GM18499 (cell line): ENCODE data around the gene SUGT1.
"Not testable (repeated sequence)": the region's sequence is repeated elsewhere in the genome, so short reads cannot be mapped to it uniquely, and the experiment has no call there.

Experiments used
- ATAC-seq: cut with Tn5 transposase; IDR thresholded peaks from one replicate; pipeline ENCODE4 v1.9.1; 2021; ENCODE audit warnings: moderate number of reproducible peaks; ENCODE audit not compliant: insufficient read depth, unreplicated experiment

SUGT1 gene

DNA sequence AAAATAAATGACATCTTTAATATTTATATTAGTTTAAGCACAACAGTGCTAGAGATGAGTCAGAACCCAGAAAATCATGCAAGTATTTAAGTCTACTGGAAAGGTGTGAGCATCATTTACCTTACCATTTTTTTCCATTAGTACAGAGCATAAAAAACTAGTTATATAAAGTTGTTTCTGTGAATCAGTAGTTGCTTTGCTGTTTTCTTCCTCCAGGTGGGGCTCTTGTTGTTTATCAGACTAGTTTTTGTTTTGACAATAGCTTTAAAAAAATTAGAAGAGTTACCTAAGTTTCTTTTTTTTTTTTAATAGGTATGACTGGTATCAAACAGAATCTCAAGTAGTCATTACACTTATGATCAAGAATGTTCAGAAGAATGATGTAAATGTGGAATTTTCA is 12.7 kb downstream of the SUGT1 start:
- ATAC-seq: no peak

DNA sequence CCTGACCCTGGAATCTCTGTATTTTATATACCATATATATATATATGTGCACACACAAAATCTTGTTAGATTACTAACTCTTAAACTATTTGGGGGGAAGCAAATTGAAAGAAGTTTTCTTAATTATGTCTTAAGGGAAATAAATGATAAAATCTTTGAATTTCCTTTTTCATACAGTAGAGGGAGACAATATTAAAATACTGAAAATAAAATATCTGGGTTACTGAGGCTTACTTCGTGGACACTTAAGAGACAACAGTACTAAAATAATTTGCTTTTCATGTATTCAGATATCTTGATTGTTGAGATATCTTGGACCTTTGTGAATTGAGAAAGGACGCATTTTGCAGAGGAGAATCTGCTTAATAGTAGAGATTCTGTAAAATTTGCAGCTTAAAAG is 17.0 kb downstream of the SUGT1 start:
- no peak for ATAC-seq

DNA sequence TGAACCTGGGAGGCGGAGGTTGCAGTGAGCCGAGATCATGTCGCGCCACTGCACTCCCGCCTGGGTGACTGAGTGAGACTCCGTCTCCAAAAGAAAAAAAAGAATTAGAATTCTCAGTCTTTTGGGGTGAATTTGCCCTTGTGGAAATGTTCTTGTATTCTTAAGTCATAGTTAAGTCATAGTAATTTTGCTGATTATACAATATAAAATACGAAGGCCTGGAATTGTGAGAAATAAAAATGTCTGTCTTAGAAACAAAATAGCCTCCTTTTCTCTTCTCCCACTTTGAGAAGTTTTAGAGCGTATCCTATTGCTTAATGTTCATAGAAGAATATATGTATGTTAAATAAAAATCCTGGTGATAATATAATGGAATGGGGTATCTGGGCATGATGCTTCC is 18.1 kb downstream of the SUGT1 start:
- no peak for ATAC-seq

DNA sequence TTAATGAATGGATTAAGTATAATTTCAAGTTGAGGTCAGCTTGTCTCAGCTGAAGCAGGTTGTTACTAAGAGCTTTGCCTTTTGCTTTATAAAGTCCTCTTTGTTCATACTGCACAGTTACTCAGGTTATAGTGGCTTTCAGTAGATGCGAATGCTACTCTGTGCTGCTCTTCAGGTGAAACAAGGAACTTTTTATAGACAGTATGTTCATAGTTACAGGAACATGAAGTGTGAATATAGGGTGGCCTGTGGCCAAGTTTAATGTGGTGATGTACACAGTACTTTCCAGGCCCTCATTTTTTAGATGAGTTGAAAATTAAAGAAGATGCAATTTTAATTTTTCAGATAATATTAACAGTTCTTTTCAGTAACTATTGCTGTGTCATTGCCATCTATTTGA is 20.8 kb downstream of the SUGT1 start:
- no peak for ATAC-seq

DNA sequence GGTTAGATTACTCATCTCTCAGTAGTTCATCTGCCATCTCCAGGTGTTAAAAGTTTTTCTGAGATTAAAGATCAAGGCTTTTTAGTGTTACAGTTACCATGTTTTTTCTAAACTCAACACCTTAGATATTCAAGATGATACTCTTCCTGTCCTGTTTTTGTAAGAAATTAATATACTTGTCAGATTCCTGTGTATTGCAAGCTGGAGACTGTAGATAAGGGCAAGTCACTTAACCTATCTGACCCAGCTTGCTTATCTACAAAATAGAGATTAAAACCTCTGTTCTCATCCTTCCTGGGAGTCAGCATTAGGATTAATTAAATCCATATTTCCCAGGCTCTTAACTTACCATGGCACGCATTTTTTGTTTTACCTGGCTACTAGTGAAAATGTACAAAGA is 25.2 kb downstream of the SUGT1 start:
- no peak for ATAC-seq

DNA sequence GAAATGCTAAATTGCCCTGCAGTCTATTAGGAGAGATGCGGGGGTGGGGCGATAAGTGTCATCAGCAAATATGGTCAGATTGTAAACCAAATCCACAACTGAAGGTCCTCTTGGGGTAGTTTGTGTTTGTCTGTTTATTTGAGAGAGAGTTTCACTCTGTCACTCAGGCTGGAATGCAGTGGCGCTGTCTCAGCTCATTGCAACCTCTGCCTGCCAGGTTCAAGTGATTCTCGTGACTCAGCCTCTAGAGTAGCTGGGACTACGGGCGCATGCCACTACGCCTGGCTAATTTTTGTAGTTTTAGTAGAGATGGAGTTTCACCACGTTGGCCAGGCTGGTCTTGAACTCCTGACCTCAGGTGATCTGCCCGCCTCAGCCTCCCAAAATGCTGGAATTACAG is 33.2 kb downstream of the SUGT1 start:
- ATAC-seq: not testable (repeated sequence)

DNA sequence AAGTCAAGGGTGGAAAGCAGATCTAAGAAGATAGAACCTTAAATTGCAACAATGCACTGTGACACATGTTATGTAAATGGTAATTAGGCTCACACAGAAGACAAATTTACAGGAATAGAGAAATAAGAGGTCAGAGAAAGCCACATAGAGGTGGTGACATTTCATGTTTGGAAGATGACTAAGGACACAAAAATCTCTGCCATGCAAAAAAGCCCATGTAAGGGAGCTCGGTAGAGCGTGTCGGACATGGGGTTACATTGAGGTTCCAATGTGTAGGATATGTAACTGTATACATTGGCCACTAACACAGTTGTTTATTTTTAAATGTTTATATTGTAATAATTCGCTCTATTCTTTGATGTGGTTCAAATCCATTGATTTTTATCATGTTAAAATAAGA is 33.7 kb downstream of the SUGT1 start:
- no peak for ATAC-seq

DNA sequence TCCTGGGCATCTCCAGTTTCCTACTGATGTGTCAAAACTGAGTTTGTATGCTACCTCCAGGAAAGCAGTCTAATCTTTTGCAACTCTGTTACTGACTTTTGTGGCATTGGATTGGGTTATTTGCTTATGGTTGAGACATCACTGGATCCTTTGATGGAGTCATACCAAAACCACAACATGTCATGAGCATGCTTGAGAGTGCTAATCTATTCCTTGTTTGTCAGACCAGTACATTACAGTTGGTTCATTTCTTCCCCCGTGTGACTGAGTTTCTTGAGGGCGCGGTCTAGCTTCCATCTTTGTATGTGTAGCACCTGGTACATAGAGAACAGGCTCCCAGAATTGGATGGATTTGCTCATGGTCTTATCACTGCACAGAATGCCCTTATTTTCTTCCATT is 43.2 kb downstream of the SUGT1 start:
- peak; percentile 54 for ATAC-seq

DNA sequence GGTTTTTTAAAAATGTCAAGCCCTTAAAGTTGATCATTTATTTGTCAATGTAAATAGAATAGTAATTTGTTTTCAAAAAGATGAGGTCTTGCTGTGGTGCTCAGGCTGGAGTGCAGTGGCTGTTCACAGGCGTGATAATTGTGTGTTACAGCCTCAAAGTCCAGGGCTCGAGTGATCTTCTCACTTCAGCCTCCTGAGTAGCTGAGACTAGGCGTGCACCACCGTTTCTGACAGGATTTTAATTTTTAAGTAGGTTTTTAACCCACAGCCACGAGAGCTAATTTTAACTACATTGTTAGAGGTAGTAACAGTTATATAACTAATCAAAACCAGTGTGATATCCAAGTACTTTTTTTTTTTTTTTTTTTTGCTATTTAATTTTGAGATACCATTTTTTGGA is 43.9 kb downstream of the SUGT1 start:
- ATAC-seq: no peak

DNA sequence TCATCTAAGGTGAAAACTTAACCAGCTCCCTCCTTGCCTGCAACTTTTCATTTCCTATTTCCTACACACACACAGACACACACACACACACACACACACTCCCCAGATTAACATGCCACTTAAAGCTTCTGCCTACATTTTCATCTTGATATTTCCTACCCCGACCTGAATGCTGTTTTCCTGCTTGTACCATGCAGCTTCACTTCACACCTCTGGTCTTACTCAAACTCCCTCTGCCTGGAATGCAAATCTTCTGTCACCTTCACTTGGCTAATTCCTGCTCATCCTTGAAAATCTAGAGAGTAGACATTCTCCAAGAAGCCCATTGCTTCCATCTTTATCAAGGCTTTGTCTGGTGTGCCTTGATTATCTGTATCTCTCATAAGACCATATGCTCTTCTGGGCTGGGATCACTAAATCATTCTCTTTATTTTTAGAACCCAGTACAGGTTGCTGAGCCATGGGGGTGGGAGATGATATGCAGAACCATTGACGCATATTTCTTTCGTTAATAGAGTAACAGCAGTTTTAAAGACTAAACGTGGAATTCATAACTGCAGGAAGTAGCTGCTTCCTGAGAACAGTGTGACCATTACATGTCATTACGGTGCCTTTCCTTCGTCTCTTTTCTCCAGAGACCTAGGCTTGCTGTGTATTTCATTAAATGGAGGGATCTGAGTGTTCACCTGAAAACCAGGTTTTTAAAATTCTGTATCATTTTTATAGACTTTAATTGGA is 49.3 kb downstream of the SUGT1 start:
- ATAC-seq: no peak

DNA sequence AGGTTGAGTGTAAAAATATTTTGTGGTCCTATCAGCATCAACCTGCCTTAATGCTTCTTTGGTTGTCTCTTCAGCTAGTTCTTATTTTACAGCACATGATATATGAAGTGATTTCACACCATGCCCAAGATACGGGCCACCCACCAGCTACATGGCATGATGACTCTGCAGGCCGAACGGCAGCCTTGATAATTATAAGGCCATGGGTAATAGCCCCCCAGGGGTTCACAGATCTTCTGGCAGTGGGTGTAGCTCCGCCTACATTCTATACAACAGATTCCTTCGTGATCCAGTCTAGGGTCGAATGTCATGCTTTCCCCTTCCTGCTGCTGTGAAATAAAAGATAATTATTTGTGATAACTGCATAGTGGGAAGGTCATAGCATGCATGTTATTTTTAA is 50.8 kb downstream of the SUGT1 start:
- no peak for ATAC-seq

DNA sequence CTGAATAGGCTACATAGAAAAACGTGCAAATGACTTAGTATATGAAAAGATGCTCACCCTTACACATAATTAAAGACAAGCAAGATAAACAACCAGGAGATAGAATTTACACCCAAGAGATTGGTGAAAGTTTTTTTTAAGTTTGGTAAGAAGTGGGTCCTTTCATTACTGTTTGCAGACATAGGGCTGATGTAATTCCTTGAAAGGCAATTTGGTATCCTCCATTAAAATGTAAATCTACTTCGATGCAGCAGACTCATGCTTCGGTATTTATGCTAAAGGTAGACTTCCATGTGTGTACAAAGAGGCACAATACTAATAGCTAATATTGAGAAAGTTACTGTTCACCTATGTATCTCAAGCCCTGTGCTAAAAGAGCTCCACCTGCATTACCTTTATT is 53.4 kb downstream of the SUGT1 start:
- no peak for ATAC-seq

DNA sequence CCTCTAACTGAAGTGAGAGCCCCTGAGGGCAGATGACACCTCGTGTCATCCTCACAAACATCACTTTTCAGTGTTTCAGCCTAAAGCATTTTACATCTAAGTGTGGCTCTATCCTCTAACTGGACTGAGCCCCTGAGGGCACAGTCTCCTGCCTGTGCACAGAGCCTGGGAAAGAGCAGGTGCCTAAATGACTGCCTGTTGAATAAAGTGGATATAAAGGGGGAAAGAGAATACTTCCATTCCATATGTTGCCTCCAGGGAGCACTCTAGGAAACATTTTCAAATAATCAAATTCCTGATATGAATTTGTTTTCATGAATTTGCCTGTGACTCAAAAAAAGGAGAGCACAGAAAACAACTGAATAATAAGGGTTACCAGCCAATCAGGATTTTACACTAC is 54.7 kb downstream of the SUGT1 start:
- ATAC-seq: no peak

DNA sequence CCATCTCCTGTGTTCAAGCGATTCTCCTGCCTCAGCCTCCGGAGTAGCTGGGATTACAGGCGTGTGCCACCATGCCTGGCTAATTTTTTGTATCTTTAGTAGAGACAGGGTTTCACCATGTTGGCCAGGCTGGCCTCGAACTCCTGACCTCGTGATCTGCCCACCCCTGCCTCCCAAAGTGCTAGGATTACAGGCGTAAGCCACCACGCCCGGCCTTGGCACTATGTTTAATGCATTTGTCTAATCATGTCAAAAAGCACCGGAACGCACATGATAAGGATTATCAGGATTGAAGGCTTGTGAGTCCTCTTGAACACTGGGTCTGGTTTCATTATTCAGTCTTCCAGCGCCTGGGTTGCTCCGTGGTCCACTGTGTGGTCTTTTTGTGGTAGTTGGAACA is 55.6 kb downstream of the SUGT1 start:
- ATAC-seq: not testable (repeated sequence)

DNA sequence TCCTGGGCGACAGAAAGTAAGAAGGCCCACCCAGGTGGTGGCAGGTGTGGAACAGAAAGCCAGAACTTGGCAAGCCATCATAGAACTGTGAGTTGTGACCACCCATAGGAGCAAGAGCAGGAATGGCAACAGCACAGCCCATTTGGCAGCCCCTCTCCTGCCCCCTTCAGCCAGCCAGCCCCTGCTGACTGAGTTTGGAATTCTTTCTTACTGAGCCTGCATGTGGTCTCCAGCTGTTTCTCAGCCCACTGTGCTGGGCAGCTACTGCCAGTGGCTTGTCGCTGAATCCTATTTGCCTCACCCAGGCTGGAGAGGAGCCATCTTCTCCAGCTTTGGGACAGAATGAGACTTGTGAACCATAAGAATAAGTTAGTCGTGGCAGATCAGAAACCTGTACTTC is 58.6 kb downstream of the SUGT1 start:
- ATAC-seq: no peak

DNA sequence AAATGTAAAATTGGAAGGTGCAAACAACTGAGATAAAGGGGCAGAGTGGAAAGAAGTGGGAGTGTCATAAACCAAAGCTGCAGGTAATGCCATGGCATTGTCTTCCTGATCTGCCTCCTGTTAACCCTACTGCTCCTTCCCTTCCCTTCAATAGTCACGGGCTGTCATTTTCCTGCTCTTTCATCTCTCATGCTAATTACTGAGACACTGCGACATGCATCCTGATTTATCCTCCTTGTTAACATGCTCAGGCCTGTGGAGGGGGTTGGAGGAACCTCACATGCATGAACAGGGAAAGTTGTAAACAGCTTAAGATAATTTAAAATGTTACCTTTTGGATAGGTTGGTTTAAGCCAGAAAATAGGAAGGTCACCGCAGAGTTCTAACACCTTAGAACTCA is 59.7 kb downstream of the SUGT1 start:
- ATAC-seq: no peak

DNA sequence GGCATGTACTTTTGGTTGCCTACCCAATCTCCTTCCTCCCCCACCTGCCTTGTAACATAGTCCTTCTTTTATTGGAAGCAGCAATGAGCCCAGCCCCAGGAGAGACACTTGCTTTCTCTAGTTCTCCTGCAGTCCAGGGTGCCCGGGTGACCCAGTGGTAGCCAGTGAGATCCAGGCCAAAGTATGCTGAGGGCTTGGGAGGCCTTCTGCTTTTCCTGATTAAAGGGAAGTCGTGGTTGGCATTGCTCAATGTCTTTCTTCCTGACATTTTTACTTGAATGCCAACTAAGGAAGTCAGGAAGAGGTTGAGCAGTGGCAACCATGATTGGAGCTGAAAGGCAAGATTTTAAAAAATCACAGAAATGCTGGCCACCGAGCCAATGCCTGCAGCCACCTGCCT is 61.3 kb downstream of the SUGT1 start:
- ATAC-seq: no peak

DNA sequence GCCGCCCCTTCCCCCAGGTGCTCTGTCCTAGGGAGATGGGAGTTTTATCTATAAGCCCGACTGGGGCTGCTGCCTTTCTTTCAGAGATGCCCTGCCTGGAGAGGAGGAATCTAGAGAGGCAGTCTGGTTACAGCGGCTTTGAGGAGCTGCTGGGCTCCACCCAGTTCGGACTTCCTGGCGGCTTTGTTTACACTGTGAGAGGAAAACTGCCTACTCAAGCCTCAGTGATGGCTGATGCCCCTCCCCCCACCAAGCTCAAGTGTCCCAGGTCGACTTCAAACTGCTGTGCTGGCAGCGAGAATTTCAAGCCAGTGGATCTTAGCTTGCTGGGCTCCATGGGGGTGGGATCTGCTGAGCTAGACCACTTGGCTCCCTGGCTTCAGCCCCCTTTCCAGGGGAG is 68.3 kb downstream of the SUGT1 start:
- ATAC-seq: not testable (repeated sequence)

DNA sequence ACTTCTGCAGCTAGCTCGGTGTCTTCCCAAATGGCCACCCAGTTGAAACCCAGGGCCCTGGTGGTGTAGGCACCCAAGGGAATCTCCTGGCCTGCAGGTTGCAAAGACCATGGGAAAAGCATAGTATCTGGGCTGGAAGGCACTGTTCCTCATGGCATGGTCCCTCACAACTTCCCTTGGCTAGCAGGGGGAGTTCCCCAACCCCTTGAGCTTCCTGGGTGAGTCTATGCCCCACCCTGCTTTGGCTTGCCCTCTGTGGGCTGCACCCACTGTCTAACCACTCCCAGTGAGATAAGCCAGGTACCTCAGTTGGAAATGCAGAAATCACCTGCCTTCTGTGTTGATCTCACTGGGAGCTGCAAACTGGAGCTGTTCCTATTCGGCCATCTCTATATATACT is 68.7 kb downstream of the SUGT1 start:
- ATAC-seq: not testable (repeated sequence)

DNA sequence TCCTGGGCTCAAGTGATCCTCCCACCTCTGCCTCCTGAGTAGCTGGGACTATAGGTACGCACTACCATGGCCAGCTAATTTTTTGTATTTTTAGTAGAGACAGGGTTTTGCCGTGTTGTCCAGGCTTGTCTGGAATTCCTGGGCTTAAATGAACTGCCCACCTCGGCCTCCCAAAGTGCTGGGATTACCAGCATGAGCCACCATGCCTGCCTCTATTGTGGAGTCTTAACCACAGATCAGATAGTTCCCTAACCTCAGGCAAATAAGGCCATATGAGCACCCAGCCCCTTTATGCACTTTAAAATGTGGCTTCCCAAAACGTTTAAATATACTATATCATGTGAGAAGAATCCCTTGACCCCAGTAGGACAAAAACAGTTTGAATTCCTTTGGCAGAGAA is 70.5 kb downstream of the SUGT1 start:
- no peak for ATAC-seq

DNA sequence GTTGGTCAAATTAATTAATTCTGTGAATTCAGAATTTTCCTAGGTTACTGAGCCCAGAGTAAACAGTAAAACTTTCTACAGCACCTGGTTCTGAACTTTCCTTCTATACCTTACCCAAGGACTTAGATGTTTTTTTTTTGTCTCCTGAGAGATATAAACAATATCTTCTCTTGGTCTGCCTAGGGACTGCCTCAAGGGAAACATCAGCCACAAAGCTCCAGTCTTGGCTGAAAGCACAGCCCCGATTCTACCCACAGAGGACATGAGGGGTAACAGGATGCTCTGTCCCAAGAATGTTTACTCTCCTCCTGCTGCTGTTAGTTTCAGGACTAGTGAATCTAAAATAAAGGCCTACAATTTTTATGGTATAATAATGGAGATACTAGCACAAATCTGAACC is 72.7 kb downstream of the SUGT1 start:
- no peak for ATAC-seq

DNA sequence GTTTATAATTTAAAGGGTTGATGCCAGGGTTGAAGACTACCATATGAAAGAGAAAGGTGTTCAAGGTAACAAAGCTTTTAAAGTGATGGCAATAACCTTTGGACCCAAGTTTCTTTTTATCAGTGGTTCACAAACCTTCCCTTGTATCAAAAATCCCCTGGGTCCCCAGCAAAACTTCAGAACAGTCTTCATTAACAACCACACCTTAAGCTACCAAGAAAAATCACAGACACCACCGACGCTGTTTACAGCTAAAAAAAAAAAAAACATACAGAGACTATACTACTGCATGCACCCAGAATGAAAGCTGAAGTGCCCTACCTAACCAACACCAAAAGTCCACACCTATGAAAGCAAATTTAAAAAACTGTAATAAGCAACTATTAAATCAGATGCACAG is 73.6 kb downstream of the SUGT1 start:
- no peak for ATAC-seq
